Measurements from ENCODE around the gene LTBP2. TPM values are rescaled to one million over a fixed set of nuclear protein-coding genes. Genes with fewer than 3 reads are reported as not detected.

The LTBP2 gene
- total RNA-seq, 2 donors from 2014 or later, result 0.55 to 0.73 TPM

DNA sequence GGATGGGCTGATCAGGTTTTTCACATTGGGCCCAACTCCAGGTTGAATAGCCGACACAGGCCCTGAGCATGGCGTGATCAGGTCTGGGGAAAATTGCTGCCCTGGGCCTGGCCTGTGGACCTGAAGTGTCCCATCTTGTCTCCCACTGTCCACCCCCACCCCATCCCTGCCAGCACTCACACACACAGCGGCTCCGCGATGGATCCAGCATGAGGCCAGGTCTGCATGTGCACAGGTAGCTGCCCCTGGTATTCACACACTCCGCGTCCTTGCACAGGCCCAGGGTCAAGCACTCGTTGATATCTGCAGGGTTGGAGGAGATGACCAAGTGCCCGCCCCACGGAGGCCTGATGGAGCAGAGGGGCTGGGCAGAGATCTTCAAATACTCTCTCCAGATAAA, 79.8 kb downstream of the LTBP2 start:
- Mint-ChIP-seq H3K27ac (no peak overlapping the region), H3K4me3 (no peak overlapping the region), H3K4me1 (ENCODE audit: low read depth in 2 of 2) (peaks cover 0 to 3% of the 10 kb centered on the region in 2 donors), H3K27me3 (peaks cover 5 to 7% of the 10 kb centered on the region in 2 donors), H3K36me3 (no peaks in the 10 kb centered on the region), H3K9me3 (no peaks in the 10 kb centered on the region)
- DNase-seq (ENCODE audit: low spot score) (no peak), ATAC-seq (no peak)

DNA sequence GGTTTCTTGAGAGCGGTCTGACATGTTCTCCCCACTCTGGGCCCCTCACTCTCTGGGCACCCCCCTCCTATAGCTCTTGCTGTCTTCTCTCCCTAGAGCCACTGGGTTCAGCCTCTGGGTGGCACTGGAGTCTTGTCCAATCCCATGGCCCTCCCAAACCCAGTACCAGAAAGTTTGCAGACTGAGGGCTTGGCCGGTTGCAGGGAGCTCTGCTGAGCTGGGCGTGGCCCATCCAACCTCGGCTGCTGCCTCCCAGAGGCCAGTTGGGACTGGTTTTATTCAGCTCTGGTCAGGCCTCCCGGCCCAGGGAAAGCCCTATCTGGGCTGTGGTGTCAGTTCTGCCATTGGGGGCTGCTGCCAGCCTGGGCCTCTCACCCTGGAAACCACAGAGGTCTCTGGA, 80.6 kb downstream of the LTBP2 start:
- ATAC-seq (no peak), DNase-seq (ENCODE audit: low spot score) (no peak)
- H3K4me3 Mint-ChIP-seq, result no peak overlapping the region
- peaks cover 5 to 7% of the 10 kb centered on the region in 2 donors for H3K27me3 Mint-ChIP-seq
- no peak overlapping the region for H3K27ac Mint-ChIP-seq
- H3K9me3 Mint-ChIP-seq, result no peaks in the 10 kb centered on the region
- H3K36me3 Mint-ChIP-seq, result no peaks in the 10 kb centered on the region
- H3K4me1 Mint-ChIP-seq (ENCODE audit: low read depth in 2 of 2), result peaks cover 0 to 3% of the 10 kb centered on the region in 2 donors

DNA sequence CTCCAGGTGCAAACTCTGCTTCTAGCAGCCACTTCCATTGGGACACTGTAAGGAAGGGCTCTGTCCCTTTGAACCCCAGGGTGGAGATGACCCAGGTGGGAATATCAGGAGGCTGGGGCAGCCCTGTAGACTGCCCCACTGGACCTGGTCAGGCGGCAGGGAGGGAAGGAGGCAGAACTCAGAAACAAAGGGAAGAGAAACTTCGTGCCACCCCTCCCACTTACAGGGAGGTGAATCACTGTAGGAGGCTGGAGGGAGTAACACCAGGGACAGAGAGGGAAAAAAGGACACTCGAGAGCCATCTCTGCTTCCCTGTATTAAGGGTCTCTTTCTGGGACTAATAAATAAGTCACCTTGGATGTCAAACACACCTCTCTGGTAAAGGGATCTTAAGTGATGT, 81.0 kb downstream of the LTBP2 start:
- DNase-seq (ENCODE audit: low spot score) (no peak), ATAC-seq (no peak)
- Mint-ChIP-seq H3K4me3 (no peak overlapping the region), H3K9me3 (no peaks in the 10 kb centered on the region), H3K27ac (no peak overlapping the region), H3K27me3 (peaks cover 3 to 5% of the 10 kb centered on the region in 2 donors), H3K4me1 (ENCODE audit: low read depth in 2 of 2) (peaks cover 0 to 3% of the 10 kb centered on the region in 2 donors), H3K36me3 (no peaks in the 10 kb centered on the region)

DNA sequence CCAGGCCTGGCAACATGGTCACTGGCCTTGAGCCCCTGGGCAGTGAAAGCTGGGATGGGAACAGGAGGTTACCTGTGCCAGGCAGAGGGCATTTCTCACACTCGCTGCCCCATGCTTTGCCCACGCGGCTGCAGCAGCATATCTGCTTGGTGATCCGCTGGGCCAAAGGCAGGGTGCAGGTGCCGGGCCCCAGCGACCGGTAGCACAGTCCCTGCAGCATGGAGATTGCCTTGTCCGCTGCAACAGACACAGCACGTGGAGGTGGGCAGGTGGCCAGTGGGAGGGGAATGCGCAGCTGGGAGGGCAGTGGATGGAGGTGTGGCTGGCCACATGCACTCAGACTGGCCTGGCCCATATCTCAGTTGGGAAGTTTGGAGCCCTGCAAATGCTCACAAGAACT, 83.2 kb downstream of the LTBP2 start:
- no peak for ATAC-seq
- no peaks in the 10 kb centered on the region for H3K36me3 Mint-ChIP-seq
- H3K27me3 Mint-ChIP-seq, result peaks cover 0 to 4% of the 10 kb centered on the region in 2 donors
- no peak for DNase-seq (ENCODE audit: low spot score)
- H3K9me3 Mint-ChIP-seq, result no peaks in the 10 kb centered on the region
- no peak overlapping the region for H3K4me3 Mint-ChIP-seq
- H3K4me1 Mint-ChIP-seq (ENCODE audit: low read depth in 2 of 2), result peaks cover 0 to 3% of the 10 kb centered on the region in 2 donors
- H3K27ac Mint-ChIP-seq, result no peak overlapping the region

DNA sequence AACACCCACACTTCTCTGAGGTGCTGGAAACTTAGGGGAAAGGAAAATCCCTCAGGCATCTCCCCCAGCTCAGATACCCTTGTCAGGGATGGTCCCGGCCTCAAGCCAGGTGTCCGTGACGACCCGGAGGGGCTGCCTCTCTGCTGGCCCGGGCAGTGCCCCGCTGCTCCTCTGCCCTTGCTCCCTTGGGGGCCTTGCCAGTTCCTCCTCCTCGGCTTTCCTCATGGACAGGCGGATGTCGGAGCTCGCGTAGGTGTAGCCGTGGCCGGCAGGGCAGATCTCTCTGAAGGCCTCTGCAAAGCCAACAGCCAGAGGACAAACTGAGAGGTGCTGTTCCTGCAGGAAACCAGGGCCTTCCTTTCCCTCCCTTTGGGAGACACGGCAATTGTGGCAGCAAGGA, 83.6 kb downstream of the LTBP2 start:
- ATAC-seq, result no peak
- no peaks in the 10 kb centered on the region for H3K9me3 Mint-ChIP-seq

DNA sequence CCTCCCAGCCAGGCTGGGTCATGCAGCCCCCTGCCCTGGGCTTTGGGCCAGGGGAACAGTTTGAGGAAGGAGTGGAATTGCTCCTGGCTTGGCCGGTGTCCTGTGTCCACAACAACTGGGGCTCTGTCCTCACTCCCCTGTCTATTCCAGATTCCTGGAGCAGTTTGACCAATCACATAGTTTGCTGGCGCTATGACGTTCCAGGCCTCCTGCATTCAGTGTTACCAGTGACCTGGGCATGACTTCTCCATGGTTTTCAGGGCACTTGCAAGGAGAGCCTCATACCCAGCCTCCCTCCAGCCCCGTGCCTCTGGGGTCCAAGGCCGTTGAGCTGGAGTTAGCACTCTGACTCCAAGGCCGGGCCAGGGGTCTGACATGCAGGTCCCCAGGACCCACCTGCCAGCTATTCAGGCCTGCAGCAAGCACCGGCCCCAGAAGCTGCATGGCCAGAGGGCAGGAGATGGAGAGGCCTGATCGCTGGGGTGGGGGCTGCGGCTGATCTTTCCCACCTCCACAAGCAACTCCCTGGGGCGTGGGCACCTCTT, 84.2 kb downstream of the LTBP2 start:
- Mint-ChIP-seq H3K27ac (no peak overlapping the region), H3K4me1 (ENCODE audit: low read depth in 2 of 2) (no peaks in the 10 kb centered on the region), H3K4me3 (no peak overlapping the region), H3K9me3 (no peaks in the 10 kb centered on the region), H3K27me3 (no peaks in the 10 kb centered on the region), H3K36me3 (no peaks in the 10 kb centered on the region)
- DNase-seq (ENCODE audit: low spot score) (no peak), ATAC-seq (no peak)

More for the DNA sequence above, 83.6 kb downstream of the LTBP2 start:
- Mint-ChIP-seq H3K27ac (no peak overlapping the region), H3K27me3 (peaks cover 0 to 4% of the 10 kb centered on the region in 2 donors), H3K4me1 (ENCODE audit: low read depth in 2 of 2) (peaks cover 0 to 3% of the 10 kb centered on the region in 2 donors), H3K36me3 (no peaks in the 10 kb centered on the region), H3K4me3 (no peak overlapping the region)
- DNase-seq (ENCODE audit: low spot score), result no peak

DNA sequence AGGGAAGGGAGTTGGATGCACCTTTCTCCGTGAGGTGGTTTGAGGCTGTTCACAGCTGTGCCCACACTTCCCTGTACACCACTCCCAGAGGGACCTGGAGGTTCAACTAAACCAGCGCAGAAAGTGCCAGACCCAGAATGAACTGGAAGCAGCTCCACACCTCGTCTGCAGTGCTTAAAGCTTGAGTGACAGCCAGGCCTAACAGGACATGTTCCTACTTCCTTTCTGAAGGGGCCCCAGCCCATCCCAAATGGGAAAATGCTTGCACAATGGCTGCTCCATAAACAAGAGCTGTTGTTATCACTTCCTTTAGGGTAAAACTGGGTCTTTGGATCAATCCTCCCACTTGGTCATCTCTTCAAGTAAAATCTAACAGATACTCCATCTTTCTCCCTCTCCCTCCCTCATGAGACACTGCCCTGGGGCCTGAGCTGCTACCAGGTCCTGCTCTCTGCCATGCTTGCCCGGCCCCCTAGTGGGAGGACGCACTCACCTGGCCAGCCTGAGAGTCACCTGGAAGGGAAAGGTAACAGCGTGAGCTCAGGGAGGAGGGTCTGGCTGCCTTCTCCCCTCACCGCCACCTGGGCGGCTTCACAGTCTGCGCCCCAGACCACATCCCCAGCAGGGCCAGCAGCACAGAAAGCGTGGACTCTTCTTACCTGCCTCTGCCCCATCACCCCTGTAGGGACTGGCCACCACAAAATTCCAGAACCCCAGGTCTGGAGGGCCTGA, 85.0 kb downstream of the LTBP2 start:
- H3K36me3 Mint-ChIP-seq, result no peaks in the 10 kb centered on the region
- DNase-seq (ENCODE audit: low spot score), result no peak
- H3K9me3 Mint-ChIP-seq, result no peaks in the 10 kb centered on the region
- no peaks in the 10 kb centered on the region for H3K4me1 Mint-ChIP-seq (ENCODE audit: low read depth in 2 of 2)
- no peak for ATAC-seq
- no peaks in the 10 kb centered on the region for H3K27me3 Mint-ChIP-seq
- no peak overlapping the region for H3K27ac Mint-ChIP-seq
- no peak overlapping the region for H3K4me3 Mint-ChIP-seq

DNA sequence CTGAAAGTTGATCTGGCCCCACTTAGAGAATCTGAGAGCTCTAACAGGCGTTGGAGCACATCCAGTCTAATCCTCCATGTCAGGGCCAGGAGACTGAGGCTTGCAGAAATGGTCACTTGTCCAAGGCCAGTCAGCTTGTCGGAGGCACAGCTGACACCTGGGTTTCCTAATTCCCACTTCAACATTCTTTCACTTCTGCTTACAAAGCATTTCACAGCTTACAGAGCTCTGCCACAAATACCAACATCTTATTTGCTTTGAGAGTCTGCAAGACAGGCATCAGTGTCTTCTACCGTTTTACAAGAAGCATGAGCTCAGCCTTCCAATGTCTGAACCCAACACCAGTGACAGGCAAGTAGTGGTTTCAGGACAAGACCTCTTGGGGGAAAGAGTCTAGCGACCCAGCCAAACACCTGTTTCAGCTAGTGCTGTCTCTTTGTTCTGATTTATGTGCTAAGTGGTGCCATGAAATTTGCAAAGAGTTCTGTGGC, 86.6 kb downstream of the LTBP2 start:
- ATAC-seq, result no peak
- no peak overlapping the region for H3K27ac Mint-ChIP-seq
- H3K36me3 Mint-ChIP-seq, result no peaks in the 10 kb centered on the region
- H3K4me3 Mint-ChIP-seq, result no peak overlapping the region
- H3K9me3 Mint-ChIP-seq, result no peaks in the 10 kb centered on the region
- no peaks in the 10 kb centered on the region for H3K4me1 Mint-ChIP-seq (ENCODE audit: low read depth in 2 of 2)
- H3K27me3 Mint-ChIP-seq, result no peaks in the 10 kb centered on the region
- DNase-seq (ENCODE audit: low spot score), result no peak

DNA sequence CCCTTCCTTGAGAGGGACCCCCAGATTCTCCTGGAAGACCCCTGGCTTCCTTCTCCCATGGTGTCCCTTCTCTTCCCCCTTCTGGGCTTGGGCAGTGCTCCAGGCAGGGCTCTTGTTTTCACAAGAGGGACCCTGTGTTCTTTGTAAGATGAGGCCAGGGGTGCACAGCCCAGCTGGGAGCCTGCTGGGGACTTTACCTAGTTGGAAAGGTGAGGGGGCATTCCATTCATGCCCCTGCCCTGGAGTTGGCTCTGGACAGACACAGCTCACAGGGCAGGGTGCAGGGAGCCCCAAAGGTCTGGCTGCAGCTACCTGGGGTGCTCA, 87.3 kb downstream of the LTBP2 start:
- Mint-ChIP-seq H3K9me3 (no peaks in the 10 kb centered on the region), H3K27me3 (no peaks in the 10 kb centered on the region), H3K27ac (no peak overlapping the region), H3K36me3 (no peaks in the 10 kb centered on the region), H3K4me3 (no peak overlapping the region), H3K4me1 (ENCODE audit: low read depth in 2 of 2) (no peaks in the 10 kb centered on the region)
- ATAC-seq, result no peak
- DNase-seq (ENCODE audit: low spot score), result no peak

DNA sequence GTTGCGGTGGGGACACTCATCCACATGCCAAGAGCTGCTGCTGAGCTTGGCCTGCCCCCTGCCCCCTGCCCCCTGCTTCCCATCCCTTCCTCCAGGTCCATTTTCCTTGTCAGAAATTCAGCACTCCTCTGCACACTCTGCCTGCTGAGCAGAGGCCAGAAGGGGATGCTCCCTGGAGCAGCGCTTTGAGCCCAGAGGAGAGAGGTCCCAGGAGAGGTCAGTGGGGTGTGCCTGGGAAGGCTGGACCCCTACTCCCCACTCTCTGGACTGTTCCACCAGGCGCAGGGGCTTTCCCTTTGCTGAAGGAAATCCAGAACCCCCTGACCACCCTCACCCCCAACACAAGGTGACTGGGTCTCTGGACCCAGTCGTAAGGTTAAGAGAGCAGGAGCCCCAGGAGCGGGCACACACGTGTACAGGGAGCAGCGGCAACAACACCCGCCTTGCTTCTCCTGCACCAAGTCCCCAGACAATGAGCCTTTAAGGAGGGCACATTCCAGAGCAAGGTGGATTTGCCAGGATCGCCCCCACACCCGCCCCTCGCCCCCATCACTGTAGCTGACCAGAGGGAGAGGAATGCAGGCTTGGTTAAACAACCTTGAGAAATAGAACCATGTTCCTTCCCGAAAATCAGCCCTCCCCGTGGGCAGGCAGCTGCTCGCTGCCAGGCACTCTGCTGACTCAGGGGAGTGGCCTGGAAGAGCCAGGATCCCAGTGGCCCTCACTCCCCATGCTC, 87.8 kb downstream of the LTBP2 start:
- ATAC-seq (no peak), DNase-seq (ENCODE audit: low spot score) (no peak)
- Mint-ChIP-seq H3K4me1 (ENCODE audit: low read depth in 2 of 2) (no peaks in the 10 kb centered on the region), H3K27me3 (no peaks in the 10 kb centered on the region), H3K36me3 (no peaks in the 10 kb centered on the region), H3K9me3 (no peaks in the 10 kb centered on the region), H3K4me3 (no peak overlapping the region), H3K27ac (no peak overlapping the region)

DNA sequence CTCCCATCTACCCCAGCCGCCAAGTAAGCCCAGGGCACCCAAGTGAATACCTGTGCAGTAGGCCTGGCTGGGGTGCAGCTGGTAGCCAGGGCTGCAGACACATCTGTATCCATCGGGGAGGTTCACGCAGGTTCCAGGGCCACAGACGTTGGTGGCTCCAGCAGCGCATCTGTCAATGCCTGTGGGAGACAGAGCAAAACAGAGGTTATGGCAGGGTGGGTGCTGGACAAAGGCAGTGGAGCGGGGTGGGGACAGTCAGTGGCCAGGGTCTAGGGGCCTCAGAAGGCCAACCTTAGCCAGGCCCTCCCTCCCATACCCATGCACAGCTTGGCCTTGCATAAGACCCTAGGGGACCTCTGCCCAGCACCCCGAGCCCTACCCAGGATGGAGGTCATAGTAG, 89.3 kb downstream of the LTBP2 start:
- H3K4me3 Mint-ChIP-seq, result no peak overlapping the region
- no peaks in the 10 kb centered on the region for H3K4me1 Mint-ChIP-seq (ENCODE audit: low read depth in 2 of 2)
- H3K36me3 Mint-ChIP-seq, result no peaks in the 10 kb centered on the region
- no peak overlapping the region for H3K27ac Mint-ChIP-seq
- DNase-seq (ENCODE audit: low spot score), result no peak
- no peak for ATAC-seq
- H3K27me3 Mint-ChIP-seq, result peaks cover 0 to 3% of the 10 kb centered on the region in 2 donors
- no peaks in the 10 kb centered on the region for H3K9me3 Mint-ChIP-seq

DNA sequence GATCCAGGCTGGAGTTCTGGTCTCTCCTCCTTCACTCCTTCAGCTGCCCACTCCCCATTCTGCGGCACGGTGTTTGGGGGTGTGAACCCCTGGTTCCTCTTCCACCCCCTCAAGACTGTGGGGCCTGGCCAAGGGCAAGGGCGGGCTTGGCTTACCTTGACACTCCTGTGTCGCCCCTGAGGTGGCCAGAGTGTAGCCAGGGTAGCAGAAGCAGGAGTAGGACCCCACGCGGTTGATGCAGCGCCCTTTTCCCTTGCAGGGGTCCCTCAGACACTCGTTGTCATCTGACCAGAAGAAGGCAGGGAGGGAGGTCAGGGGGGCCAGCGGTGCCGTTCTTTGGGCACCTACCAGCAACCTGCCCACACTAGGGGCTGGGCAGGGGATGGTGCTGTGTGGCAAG, 90.3 kb downstream of the LTBP2 start:
- no peaks in the 10 kb centered on the region for H3K36me3 Mint-ChIP-seq
- DNase-seq (ENCODE audit: low spot score) (no peak), ATAC-seq (no peak)
- H3K4me3 Mint-ChIP-seq, result no peak overlapping the region
- no peaks in the 10 kb centered on the region for H3K4me1 Mint-ChIP-seq (ENCODE audit: low read depth in 2 of 2)
- no peaks in the 10 kb centered on the region for H3K9me3 Mint-ChIP-seq
- H3K27ac Mint-ChIP-seq, result no peak overlapping the region
- peaks cover 0 to 3% of the 10 kb centered on the region in 2 donors for H3K27me3 Mint-ChIP-seq

DNA sequence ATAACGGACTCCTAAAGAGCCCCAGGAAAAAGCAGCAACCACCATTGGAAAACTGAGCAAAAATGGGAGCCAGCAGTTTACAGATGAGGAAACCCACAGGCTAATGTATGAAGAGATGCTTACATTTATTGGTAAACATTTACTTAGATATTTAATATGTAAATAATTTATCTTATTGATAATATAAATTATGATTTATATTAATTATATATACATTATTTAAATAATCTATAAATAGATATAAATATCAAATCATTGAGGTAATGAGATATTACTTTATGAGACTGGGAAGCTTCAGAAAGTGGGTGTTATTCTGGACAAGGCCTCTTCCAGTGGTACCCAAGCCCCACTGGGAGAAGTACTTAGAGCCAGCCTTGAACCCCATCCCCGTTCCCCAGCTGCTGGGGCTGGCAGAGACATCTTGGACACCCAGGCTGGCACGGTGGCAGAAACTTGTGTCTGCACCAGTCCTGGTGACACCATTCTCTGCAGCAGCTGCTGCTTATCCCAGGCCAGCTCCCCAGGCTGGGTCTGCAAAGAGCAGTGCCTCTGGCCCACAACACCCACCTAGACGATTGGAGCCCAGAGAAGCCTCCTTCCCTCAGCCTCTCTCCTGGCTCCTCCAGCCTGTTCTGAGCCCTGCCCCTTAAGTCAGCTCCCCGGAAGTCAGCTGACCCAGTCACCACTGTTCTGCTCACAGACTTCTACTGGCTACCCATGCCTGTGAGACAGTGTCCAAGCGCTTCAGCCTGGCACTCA, 92.5 kb downstream of the LTBP2 start:
- no peak overlapping the region for H3K27ac Mint-ChIP-seq
- DNase-seq (ENCODE audit: low spot score) (no peak), ATAC-seq (no peak)

DNA sequence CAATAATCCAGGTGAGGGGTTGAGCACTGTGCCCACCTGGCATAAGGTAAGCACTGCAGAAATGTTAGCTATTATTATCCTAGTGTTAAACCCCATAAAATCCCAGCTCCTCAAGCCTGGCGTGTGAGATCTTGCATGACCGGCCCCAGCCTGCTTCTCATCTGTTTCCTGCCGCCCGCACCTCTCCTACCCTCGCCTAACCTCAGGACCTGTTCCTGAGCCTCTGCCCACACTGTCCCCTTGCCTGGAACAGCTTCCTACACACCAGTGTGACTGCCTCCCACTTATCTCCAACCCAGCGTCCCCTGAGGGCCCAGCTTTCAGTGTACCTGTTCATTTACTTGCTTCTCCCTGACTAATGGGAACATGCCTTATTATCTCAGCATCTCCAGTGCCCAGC, 93.8 kb downstream of the LTBP2 start:
- H3K4me3 Mint-ChIP-seq, result no peak overlapping the region
- DNase-seq (ENCODE audit: low spot score), result no peak
- peaks cover 7 to 8% of the 10 kb centered on the region in 2 donors for H3K27me3 Mint-ChIP-seq
- peaks cover 0 to 6% of the 10 kb centered on the region in 2 donors for H3K4me1 Mint-ChIP-seq (ENCODE audit: low read depth in 2 of 2)
- no peaks in the 10 kb centered on the region for H3K36me3 Mint-ChIP-seq
- no peak for ATAC-seq
- no peaks in the 10 kb centered on the region for H3K9me3 Mint-ChIP-seq
- no peak overlapping the region for H3K27ac Mint-ChIP-seq

More for the DNA sequence above, 92.5 kb downstream of the LTBP2 start:
- no peaks in the 10 kb centered on the region for H3K36me3 Mint-ChIP-seq
- H3K27me3 Mint-ChIP-seq, result peaks cover 7% of the 10 kb centered on the region in 2 donors
- H3K4me1 Mint-ChIP-seq (ENCODE audit: low read depth in 2 of 2), result peaks cover 0 to 2% of the 10 kb centered on the region in 2 donors
- no peaks in the 10 kb centered on the region for H3K9me3 Mint-ChIP-seq
- H3K4me3 Mint-ChIP-seq, result no peak overlapping the region
